Activated CD4-positive, CD25-positive, alpha-beta regulatory T cell treated with anti-CD3 and anti-CD28 coated beads, Interleukin-2, amount 50 U/mL, for 16 hours (primary cell): ENCODE results near the gene ELMO1.

Experiments
- DNase-seq: peaks from one replicate; pipeline ENCODE4 v3.0.0-alpha.2; 2020; ENCODE audit warnings: low read depth, low spot score

The ELMO1 gene, protein sequence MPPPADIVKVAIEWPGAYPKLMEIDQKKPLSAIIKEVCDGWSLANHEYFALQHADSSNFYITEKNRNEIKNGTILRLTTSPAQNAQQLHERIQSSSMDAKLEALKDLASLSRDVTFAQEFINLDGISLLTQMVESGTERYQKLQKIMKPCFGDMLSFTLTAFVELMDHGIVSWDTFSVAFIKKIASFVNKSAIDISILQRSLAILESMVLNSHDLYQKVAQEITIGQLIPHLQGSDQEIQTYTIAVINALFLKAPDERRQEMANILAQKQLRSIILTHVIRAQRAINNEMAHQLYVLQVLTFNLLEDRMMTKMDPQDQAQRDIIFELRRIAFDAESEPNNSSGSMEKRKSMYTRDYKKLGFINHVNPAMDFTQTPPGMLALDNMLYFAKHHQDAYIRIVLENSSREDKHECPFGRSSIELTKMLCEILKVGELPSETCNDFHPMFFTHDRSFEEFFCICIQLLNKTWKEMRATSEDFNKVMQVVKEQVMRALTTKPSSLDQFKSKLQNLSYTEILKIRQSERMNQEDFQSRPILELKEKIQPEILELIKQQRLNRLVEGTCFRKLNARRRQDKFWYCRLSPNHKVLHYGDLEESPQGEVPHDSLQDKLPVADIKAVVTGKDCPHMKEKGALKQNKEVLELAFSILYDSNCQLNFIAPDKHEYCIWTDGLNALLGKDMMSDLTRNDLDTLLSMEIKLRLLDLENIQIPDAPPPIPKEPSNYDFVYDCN

DNA sequence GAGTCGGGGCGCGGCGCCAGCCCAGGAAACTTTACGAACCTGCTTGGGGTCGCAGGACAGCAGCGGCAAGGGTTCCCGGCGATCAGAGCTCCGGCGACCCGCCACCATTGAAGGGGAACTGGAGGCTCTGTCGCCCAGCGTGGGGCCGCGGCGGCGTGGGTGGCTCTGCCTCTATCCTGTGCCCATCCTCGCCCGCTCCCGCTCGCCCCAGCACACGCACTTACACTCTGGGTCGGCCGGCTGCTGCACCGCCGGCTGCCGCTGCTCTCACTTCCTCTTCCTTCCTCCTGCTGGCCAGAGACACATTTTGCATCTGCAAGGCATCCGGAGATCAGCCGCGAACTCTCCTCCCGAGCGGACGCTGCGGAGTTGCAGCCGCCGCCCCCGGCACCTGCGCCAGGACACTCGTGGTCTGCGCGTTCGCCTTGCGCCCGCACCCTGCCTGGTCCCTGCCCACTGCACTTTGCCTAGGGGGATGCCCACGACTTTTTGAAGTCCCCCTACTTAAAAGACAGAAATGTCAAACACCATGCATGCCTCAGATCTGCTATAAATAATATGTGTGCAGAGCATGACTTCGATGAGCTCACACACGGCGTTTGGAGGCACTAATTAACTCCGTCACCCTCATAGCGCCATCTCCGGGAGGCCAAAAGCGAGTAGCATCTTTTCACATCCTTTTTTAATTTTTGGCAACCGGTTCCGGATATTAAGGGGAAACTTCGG lies at the start of gene ELMO1:
Gene ELMO1, minus strand, starts transcription at position 229 of the 726 bp plus-strand sequence. CDS start 106,174 bp downstream, outside the sequence.
- DNase-seq: peak; percentile 45

DNA sequence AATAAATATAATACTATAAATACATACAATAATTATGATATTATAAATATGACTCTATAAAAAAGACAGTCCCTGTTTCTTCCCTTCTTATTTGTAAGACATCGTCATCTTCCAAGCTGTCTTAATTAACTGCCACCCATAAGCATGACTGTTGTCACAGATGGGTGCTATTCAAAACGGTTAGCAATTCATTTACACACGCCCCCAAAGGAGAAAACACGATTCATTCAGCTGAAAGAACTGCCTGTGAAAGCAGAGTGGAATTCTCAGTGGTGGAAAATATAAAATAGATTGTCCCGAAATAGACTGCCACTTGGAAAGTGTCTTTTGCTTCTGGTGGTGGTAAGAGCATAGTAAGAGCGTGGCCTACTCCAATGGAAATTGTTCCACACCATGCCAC lies 48.9 kb upstream of the ELMO1 start:
- no peak for DNase-seq

DNA sequence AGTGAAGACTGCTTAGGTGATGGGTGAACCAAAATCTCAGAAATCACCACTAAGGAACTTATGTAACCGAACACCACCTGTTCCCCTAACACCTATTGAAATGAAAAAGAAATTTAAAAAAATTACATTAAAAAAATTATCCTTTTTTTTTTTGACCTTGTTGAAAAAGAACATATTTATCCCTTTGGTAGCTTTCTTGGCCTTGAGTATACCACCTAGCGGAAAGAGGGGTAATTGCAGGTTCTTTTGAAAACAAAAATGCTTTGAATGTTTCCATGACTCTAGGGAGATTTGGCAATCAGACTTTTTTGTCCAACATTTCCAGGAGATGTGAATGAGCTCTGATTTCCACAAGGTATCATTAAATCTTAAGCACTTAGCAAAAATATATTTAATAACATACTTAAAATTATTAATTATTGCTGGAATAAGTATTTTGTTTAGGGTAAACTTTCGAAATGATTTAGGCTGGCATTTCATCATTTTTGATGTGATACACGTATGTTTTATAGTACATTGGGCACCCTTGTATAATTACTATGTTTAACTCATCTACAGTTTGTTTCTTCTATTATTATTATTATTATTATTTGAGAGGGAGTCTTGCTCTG lies 47.0 kb upstream of the ELMO1 start:
- DNase-seq: no peak

DNA sequence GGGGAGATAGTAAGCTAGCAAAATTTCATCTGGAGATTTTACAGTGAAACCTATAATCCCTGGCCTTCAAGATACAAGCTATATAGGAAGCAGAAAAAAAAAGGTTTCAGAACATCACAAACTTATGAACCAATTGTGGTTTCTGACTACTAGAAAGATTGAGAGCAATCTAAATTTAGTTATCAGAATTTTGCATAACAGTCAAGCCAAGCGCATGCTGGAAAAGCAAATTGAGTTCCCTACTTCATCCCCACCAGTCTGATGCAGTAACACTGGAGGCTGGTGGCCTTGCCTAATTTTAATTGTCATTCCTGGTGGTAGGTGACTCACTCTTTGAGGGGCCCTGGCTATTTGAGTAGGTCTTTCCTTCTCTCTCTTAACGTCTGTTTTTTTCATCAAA lies 46.3 kb upstream of the ELMO1 start:
- DNase-seq: no peak

DNA sequence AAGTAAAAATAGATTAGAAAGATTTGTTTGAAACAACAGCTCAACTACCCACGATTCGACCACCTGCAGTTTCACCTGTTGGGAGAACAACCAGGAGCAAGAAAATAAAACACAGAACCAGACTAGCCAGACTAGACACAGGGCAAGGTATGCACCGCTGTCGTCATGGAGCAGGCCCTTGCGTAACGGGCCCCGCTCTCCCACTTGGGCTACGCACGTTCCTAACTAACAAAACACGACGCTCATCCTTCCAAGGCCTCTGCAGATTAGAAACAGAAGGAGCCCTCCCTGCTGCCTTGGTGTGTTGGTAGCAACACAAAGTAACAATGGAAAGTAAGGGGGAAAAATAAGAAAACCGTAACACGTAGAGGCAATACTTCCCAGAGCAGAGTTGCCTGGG lies 45.1 kb upstream of the ELMO1 start:
- DNase-seq: no peak

DNA sequence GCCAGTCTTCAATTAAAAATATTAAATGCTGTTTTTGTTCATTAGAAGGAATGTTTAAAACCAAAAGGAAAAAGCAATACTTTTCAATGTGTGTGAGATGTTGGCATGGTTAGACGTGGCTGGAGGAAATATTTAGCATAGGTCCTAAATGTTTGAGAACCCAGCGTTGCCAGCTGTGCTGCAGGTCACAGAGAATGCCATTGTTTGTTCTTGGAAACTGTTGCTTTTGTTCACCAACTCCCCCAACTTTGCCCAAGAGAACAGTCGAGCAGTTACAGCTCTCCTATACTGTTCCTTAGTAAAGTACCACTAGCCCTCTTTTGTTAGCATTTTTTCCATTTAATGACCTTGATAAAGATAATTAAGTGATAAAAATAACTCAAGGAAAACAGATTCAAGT lies 44.5 kb upstream of the ELMO1 start:
- DNase-seq: no peak

DNA sequence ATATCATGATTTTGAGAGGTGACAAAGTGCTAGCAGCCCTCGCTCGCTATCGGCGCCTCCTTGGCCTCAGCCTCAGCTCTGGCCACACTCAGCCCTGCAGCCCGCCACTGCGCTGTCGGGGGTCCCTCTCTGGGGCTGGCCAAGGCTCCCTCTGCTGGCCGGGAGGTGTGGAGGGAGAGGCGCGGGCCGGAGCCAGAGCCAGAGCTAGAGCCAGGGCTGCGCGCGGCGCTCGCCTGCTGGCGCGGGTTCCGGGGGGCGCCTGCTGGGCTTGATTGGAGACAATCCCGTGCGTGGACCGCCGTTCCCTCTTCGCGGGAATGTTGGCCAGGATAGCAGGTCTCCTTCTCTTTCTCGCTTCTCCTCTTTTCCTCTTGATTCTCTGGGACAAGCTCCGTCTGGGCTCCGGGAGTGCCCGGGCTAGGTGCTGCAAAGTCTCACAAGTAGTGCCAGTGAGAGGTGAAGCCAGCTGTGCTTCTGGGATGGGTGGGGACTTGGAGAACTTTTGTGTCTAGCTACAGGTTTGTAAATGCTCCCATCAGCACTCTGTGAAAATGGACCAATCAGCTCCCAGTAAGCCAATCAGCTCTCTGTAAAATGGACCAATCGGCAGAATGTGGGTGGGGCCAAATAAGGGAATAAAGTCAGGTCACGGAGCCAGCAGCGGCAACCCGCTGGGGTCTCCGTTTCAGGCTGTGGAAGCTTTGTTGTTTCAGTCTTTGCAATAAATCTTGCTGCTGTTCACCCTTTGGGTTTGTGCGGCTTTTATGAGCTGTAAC lies 43.4 kb upstream of the ELMO1 start:
- DNase-seq: no peak

DNA sequence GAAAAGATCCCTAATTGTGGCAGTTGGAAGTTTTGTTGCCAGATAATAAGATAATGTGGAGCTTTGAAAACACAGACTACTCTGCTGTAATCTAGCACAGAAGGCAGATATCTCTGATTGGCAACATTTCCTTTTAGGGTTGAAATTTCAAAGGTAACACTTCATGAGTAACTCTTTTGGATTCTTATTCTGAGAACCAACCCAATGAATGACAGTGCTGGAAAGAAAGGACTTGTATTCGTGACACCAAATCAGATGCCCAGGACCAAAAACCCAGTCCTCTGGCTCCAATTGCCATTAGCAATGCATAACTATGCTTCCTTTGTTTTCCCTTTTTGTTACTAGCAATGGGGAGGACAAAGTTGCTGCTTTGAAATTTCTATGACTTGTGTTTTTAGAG lies 41.0 kb upstream of the ELMO1 start:
- no peak for DNase-seq

DNA sequence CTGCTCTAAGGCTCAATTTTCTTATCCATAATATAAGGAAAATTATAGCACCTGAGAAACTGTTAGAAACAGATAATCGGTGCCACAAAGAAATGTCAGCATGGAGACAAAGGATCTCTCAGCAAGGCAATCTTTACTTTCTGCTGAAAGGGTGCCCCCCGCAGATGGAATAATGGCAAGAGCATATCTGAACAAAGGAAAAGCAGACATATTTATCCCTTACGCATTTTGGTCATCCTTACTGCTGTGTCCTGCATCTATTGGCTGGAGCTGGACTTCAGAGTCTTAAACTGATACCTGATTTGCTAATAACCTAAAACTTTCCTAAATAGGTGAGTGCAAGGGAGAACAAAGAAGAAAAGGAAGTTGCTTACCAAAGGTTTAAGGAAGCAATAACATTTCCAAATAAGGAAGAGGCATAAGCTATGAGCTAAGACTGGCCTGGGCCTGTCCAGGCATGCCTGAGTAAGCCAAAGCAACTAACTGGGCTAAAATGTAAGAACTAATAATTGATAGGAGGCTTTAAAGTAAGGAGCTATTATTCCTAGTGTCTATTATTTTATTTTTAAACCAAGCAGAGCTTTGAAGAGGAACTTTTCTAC lies 39.6 kb upstream of the ELMO1 start:
- no peak for DNase-seq

DNA sequence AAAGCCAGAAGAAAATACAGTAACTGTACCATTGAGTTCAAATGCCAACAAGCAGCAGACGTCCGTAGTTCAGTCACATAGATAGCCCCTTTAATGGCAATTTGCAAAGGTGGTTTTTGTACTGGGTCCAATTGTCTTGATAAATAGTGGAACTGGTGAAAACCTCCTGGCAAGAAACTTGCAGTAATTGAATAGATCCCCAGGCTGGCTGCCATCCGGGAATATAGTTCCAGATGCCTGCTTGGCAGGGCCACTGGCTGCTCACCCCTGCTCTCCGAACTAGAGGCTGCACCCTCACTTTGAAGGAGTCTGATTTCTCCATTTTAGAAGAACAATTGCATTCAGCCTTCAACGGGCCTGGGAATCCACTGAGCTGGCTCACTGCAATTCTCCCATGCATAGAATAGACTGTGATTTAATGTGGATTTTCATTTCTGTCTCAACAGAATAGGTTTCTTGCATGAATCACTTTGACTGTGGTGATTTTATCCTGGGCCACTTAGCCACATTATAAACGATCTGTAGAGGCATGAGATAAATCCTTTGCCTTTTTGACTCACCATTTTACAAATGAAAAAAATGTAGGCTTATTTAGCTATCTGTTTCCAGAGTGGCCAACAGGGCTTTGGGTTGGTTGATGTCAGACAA lies 35.9 kb upstream of the ELMO1 start:
- DNase-seq: no peak

DNA sequence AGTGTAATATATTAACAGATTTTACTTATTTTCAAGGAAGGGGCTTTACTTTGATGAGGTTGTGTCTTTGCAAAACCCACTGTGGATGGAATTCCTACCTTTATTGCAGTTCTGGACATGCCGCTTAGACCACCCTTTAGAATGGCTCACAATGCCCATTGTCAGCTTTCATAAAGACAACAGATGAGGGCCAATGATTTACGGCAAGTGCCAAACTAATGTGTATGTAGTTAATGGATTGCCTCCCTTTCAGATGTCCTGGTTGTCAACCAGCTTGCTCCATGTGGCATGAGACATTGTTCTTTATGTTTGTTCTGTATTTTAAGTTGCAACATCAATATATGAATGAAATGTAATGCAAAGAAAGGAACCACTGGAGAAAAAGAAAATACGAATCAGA lies 35.0 kb upstream of the ELMO1 start:
- no peak for DNase-seq

DNA sequence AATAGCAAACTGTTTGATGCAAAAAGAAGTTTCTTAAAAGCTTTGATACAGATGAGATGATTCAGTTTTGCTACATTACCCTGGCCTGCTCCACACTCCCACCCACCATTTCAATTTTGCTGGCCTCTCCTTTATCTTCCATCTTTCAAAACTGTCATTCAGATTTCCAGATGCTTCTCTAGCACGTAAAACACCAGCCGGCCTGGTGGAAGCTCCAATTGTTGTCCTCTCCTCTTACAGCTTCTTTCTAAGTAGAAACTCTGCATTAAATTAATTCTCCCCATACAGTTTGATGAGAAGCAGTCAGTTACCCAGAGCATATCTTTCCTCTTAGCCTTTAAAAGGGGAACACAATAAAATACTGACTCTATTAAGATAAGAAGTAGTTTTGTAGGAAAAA lies 34.3 kb upstream of the ELMO1 start:
- no peak for DNase-seq

DNA sequence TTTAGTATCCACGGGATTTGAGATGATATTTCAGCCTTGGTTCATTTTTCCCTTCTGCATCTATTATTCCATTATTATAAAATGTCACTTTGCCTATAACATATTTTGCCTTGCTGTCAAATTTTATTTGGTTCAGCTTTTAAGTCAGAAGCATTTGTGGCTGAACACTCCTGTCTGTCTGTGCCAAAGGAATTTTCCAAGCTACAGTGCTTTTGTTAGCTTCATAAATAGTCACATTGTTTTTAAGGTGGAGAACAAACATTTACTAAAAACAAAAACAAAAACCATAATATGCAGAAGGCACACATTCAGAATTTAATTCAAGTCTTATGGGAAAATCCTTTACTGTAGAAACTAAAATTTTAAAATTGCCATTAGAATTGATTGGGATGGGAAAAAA lies 33.8 kb upstream of the ELMO1 start:
- no peak for DNase-seq

DNA sequence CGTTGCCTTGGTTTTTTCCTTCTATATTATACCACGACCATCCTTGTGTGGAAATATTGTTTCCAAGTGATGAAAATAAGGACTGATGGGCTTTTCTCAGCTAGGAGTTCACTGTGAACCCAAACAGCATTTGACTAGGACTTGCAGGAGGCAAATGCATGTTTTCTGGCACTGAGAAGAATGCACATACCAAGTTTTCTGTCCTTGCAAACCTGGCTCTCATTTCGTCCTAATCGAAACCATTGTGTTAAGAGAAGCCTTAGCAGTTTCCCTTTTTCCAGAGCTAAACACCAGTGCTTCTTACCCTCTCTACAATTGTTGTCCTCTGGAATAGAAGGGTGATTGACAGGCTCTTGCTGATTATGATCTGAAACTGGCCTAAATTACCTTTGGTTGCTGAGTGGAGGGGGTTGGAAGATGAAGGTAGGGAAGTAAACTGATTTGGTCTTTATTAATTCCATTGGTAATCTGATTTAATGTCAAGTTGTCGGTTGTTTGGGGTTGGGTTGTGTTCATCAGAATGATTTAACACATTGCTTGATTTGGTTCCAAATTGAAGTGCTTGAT lies 33.1 kb upstream of the ELMO1 start:
- DNase-seq: no peak

DNA sequence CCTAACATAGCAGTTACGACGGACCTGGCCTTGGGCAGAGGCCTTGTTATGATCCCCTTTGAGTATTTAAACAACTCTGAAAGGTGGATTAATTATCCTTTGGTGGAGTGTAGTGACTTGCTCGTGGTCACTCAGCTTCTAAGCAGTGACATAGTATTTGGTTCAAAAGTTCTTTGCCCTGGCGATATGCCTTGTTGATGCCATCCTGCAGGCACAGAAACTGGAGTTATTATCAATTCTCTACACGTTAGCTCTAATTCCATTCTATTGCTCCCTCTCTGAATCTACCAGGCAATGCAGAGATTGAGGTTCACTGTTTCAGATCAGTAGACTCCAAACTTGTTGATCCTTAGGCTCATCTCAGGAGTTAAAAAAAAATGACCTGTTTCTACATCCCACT lies 32.5 kb upstream of the ELMO1 start:
- DNase-seq: no peak

DNA sequence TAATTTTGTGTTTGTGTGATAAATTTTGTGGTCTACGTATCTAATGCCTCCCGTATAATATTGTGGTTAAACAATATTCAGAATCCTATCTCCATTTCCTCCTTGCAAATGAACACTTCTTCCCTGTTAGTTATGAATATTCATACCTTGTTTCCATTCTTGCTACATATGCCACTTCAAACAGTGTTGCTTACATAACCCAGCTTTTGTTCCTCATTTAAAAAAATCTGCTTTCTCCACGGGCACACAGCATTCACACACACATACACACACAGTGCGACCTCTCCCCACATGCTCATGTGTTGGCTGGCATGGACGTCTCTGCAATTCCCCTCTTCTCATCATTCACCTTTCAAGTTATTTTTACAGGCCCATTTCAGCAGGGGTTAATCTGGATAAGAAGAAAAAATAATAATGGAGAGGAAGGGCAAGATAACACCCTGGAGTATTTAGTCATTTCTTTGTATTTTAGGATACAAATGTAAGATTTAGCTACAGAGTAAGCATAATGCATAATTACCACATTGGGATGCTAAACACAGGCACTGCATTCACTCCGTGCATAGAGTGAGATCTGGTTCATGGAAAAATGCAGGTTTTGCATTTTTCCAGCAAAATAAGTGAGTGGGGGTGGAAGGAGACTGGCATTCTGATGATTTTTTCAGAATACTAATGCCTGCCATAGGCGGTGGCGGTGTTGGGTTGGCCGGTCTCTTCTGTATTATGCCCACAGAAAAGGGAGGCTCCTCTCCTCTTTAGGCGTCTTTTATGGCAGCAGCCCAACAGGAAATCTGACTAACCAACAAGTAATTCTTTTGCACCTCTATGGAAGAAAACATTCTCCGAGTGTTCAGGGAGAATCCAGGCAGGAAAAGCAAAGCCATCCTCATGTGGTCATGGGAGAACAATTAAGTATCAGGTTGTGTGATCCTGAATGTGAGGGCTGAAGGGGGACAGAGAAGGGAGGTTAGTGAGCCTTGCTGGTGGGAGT lies 31.7 kb upstream of the ELMO1 start:
- no peak for DNase-seq

DNA sequence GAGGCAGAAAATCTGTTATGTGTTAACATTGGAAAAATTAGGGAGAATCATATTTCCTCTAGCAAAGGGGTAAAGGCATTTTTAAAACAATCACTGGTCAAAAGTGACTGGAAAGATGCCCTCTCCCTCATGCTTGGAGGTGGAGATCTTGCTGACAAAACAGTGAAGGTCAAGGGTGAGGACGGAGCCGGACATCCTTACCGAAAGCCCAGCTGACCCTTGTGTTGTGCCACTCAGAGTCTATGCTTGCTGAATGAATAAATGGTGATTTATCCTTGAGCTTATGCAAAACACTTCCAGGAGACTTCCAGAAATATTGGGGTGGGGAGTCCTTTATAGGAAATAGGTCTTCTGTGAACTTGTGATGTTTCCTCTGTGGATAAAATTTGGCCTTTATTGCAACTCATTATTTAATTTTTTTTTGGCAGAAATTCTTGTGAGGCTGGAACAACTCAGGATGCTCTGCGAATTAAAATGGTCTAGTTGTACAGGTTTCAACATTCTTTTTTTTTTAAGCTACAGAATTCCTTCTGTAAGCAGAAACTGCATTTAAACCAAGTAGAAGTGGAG lies 28.3 kb upstream of the ELMO1 start:
- no peak for DNase-seq

DNA sequence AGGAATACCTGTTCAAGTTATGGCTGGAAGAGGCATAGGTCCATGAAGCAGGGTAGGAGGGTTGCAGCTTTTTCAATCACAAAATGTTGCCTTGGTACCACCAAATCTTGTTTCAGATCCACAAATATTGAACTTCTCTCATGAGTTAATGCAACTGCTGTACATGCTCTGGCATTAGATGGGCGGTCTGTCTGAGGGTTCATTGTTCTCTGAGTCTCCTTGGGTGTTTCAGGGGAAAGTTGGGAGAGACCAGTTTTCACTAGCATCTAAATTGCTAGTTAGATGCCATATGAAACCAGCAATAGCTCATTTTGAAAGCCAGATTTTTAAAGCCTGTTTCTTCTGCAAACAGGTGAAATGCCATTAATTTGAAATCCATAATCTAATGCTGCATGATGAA lies 27.8 kb upstream of the ELMO1 start:
- DNase-seq: no peak
